GM12875 (cell line): ENCODE results near the gene FLG.

Experiments used
- H3K4me3 ChIP-seq: one replicate; pipeline ENCODE4 v1.5.1; 2011; ENCODE audit warnings: low read depth, low read length, control low read depth
- TF ChIP-seq, protein P1 (sequence below): IDR thresholded peaks from 2 replicates; pipeline ENCODE4 v1.5.1; 2011; ENCODE audit warnings: low read depth, mild to moderate bottlenecking, control low read depth, inconsistent platforms, low read length, moderate library complexity, borderline replicate concordance; ENCODE audit not compliant: insufficient read depth

The FLG gene

DNA sequence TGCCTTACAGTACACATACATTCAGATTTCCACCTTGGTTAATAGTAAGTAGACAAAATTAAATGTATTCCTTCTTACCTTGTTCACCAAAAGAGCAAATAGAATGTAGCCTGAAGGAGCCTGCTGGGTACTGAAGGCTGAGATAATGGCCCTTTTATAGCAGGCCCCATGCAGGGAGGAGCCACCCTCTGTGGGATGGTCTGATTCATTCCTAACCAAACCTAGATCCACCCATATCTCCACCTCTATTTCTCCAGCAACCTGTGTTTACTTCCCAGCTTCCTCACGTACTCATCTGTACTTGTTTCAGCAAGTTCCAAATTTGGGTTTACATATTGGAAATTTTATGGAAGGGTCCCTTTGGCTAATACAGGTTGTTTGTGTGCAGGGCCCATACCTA is at the start of gene FLG:
TSS of gene FLG (minus strand) at position 129 of the 400 bp plus-strand sequence. CDS start 9,783 bp downstream, outside the sequence.
- no peak within 1 kb of the TSS for H3K4me3 ChIP-seq
- TF ChIP-seq, protein P1, sequence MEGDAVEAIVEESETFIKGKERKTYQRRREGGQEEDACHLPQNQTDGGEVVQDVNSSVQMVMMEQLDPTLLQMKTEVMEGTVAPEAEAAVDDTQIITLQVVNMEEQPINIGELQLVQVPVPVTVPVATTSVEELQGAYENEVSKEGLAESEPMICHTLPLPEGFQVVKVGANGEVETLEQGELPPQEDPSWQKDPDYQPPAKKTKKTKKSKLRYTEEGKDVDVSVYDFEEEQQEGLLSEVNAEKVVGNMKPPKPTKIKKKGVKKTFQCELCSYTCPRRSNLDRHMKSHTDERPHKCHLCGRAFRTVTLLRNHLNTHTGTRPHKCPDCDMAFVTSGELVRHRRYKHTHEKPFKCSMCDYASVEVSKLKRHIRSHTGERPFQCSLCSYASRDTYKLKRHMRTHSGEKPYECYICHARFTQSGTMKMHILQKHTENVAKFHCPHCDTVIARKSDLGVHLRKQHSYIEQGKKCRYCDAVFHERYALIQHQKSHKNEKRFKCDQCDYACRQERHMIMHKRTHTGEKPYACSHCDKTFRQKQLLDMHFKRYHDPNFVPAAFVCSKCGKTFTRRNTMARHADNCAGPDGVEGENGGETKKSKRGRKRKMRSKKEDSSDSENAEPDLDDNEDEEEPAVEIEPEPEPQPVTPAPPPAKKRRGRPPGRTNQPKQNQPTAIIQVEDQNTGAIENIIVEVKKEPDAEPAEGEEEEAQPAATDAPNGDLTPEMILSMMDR = no peak

DNA sequence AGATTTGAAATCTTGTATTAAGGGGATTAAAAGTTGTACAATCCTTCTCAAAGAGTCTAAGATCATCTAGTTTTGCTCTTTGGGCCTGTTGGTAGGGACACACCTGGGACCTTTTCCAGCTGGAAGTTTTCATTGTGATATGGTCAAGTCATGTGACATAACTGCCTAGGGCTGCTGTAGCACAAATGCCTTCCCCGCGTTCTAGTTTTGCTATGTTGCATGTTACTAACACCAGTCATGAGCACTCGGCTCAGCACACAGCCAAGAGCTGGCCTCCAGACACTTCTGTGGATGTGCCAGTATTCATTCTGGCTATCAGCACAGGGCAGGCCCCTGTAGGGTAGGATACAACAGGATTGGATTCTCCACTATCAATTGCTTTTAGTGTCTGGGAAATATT is 49.4 kb upstream of the FLG start:
- H3K4me3 ChIP-seq = no peak overlapping the region
- TF ChIP-seq, protein P1 = no peak

GRCh38 chr1:152372672-152373071 is 47.6 kb upstream of the FLG start:
- H3K4me3 ChIP-seq = no peak overlapping the region
- TF ChIP-seq, protein P1 = no peak

DNA sequence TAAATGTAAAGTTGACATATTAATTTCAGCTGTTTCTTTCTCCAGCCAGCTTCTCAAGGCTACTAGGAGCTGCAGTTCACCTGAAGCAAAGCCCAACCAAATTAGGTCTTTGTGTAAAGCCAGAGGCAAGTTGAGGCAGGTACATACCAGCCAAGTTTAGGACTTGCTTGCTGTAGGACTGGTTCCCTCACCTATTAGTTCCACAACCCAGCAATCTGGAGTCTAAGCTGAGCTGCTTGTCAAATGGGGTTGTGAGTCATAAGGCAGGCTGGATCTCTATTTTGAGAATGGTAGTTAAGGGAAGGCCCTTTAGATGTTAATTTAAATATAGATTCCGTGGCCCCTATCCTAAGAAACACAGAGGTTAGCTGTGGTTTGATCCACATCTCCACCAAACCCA is 42.4 kb upstream of the FLG start:
- TF ChIP-seq, protein P1 = no peak
- no peak overlapping the region for H3K4me3 ChIP-seq

DNA sequence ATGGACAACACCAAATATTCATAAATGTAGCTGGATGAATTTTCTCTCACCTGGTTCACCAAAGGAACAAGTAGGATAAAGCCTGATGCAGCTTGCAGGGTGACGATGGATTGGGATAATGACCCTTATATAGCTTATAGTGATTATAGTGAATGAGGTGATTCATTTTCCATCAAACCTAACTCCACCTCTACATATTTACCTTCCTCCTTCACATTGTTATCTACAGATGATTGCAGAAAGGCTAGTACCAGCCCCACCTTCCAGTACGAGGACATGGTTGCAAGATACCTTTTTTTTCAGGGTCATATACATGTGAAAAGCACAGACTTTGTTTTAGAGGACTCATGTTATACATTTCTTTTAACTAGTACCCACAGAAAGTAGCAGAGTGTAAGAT is 34.9 kb upstream of the FLG start, which contains the start of gene FLG2:
TSS of gene FLG2 (minus strand) at position 101 of the 400 bp plus-strand sequence. CDS start 1,122 bp downstream, outside the sequence.
- no peak within 1 kb of the TSS for H3K4me3 ChIP-seq
- TF ChIP-seq, protein P1 = no peak

DNA sequence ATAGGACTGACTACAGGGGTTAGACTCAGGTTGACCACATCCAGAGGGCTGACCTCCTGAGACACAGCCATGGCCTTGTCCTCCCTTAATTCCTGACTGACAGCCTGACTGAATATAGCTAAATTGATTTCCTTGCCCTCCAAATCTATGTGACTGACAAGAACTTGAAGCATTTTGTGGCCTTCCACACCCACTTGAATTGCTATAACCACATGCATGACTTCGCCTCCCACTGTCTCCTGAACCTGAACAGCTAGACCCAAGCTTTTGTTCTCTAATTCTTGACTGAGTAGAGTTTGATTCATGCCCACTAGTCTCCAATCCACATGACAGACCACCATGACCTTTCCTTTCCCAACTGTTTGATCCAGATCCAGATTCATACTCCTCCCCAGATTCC is 31.7 kb upstream of the FLG start:
- TF ChIP-seq, protein P1 = no peak
- no peak overlapping the region for H3K4me3 ChIP-seq

DNA sequence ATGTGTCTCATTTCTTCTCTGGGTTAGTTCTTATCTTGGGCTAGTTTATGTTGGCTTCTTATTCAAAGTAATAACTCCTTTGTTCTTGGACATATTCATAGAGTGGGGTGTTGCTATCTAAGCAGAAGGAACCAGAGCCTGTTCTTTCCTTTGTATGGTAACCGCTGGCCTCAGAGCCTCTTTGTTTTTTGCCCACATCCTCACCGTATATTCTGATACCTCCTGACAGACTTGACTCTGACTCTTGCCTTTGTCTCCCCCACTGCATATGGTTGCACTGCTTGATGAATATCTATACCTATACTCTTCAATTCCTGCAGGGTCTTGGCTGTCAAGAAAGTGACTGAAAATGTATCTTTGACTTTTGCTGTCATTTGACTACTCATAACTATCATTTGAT is 24.6 kb upstream of the FLG start:
- TF ChIP-seq, protein P1 = no peak
- no peak overlapping the region for H3K4me3 ChIP-seq
